Karpas-422 (cell line): ENCODE measurements around the gene ITIH2. TPM values are rescaled to one million over a fixed set of nuclear protein-coding genes. Genes with fewer than 3 reads are reported as not detected.
"Not testable (repeated sequence)": the region's sequence is repeated elsewhere in the genome, so short reads cannot be mapped to it uniquely, and the experiment has no call there.

ENCODE experiments used
- DNase-seq: peaks from one replicate; pipeline ENCODE4 v3.0.0-alpha.2; 2015
- H2AFZ ChIP-seq: fragments of 200-600 bp; sonication (generic); 2 replicates; pipeline ENCODE4 v1.6.1; 2014; ENCODE audit warnings: antibody characterized with exemption, low read length, mixed read lengths
- H3K27ac ChIP-seq: fragments of 200-600 bp; sonication (generic); 2 replicates; pipeline ENCODE4 v1.5.1; 2014; ENCODE audit warnings: mild to moderate bottlenecking, low read length, moderate library complexity
- H3K27me3 ChIP-seq: fragments of 200-600 bp; sonication (generic); 2 replicates; pipeline ENCODE4 v1.6.1; 2014; ENCODE audit warnings: low read length, mixed read lengths
- H3K36me3 ChIP-seq: fragments of 200-600 bp; sonication (generic); 2 replicates; pipeline ENCODE4 v1.6.1; 2014; ENCODE audit warnings: low read length, mixed read lengths; ENCODE audit not compliant: insufficient read depth
- H3K4me1 ChIP-seq: fragments of 200-600 bp; sonication (generic); 2 replicates; pipeline ENCODE4 v1.6.1; 2014; ENCODE audit warnings: mild to moderate bottlenecking, low read length, mixed read lengths
- H3K4me2 ChIP-seq: fragments of 200-600 bp; sonication (generic); 2 replicates; pipeline ENCODE4 v1.6.1; 2014; ENCODE audit warnings: low read length, low read depth, mild to moderate bottlenecking; ENCODE audit not compliant: poor library complexity, severe bottlenecking
- H3K4me3 ChIP-seq: fragments of 200-600 bp; sonication (generic); 2 replicates; pipeline ENCODE4 v1.5.1; 2014; ENCODE audit warnings: mild to moderate bottlenecking, antibody characterized with exemption, low read length, mixed read lengths
- H3K79me2 ChIP-seq: fragments of 200-600 bp; sonication (generic); 2 replicates; pipeline ENCODE4 v1.6.1; 2014; ENCODE audit warnings: mild to moderate bottlenecking, low read length, mixed read lengths
- H3K9ac ChIP-seq: fragments of 200-600 bp; sonication (generic); 2 replicates; pipeline ENCODE4 v1.6.0; 2014; ENCODE audit warnings: low read length
- H3K9me2 ChIP-seq: fragments of 200-600 bp; sonication (generic), shearing (Covaris generic); replicated peaks from 2 replicates; pipeline ENCODE4 v1.6.0; 2014; ENCODE audit warnings: mild to moderate bottlenecking, low read length, moderate library complexity; ENCODE audit not compliant: insufficient read depth
- H3K9me3 ChIP-seq: fragments of 300-700, 200-600 bp; sonication (generic); 2 replicates; pipeline ENCODE4 v1.6.1; 2014; ENCODE audit warnings: low read length, mixed read lengths
- H4K20me1 ChIP-seq: fragments of 200-600 bp; sonication (generic); 2 replicates; pipeline ENCODE4 v1.6.1; 2014; ENCODE audit warnings: mild to moderate bottlenecking, antibody characterized with exemption, low read length, low read depth; ENCODE audit not compliant: insufficient read depth
- total RNA-seq: library from RNA; depleted of rRNA; stranded (reverse); fragments of >200 nt; shearing (Covaris generic); gene quantifications from 2 replicates; pipeline ENCODE4 v1.2.3, GENCODE V29; 2014; ENCODE audit warnings: low replicate concordance; rRNA removed

Gene ITIH2
- total RNA-seq, result not detected in 2 replicates

- Histone ChIP-seq H3K9me3 (no peaks in the 10 kb centered on the region), H3K4me1 (no peaks in the 10 kb centered on the region), H3K27ac (no peak within 1 kb of the TSS), H3K4me2 (no peak within 1 kb of the TSS), H3K79me2 (no peaks in the 10 kb centered on the region), H3K27me3 (no peaks in the 10 kb centered on the region), H2AFZ (no peak within 1 kb of the TSS), H4K20me1 (no peaks in the 10 kb centered on the region), H3K9ac (no peak within 1 kb of the TSS), H3K36me3 (no peaks in the 10 kb centered on the region), H3K4me3 (no peak within 1 kb of the TSS), H3K9me2 (no peaks in the 10 kb centered on the region)
- DNase-seq, result no peak
Observed at GRCh38 chr10:7703140-7703539, at the start of gene ITIH2. TSS of gene ITIH2 (plus strand) at chr10:7703316. CDS start at chr10:7703435, 119 bp downstream.

GRCh38 chr10:7657079-7657478 is 46.0 kb upstream of the ITIH2 start:
- not testable (repeated sequence) for H3K9ac ChIP-seq, H3K9me2 ChIP-seq, H3K4me3 ChIP-seq, H2AFZ ChIP-seq, H3K79me2 ChIP-seq, H3K27ac ChIP-seq, H4K20me1 ChIP-seq, H3K27me3 ChIP-seq, H3K4me2 ChIP-seq, H3K9me3 ChIP-seq, DNase-seq, H3K36me3 ChIP-seq, H3K4me1 ChIP-seq

- DNase-seq, result no peak
- Histone ChIP-seq H4K20me1 (no peaks in the 10 kb centered on the region), H3K4me2 (no peak overlapping the region), H3K27ac (no peak overlapping the region), H3K4me3 (no peak overlapping the region), H3K9ac (no peak overlapping the region), H3K27me3 (no peaks in the 10 kb centered on the region), H3K79me2 (no peaks in the 10 kb centered on the region), H3K9me3 (no peaks in the 10 kb centered on the region), H2AFZ (no peak overlapping the region), H3K4me1 (no peaks in the 10 kb centered on the region), H3K36me3 (no peaks in the 10 kb centered on the region), H3K9me2 (no peaks in the 10 kb centered on the region)
Observed at GRCh38 chr10:7657552-7657951, 45.6 kb upstream of the ITIH2 start.

GRCh38 chr10:7659560-7659959 is 43.6 kb upstream of the ITIH2 start:
- peak overlapping the region; percentile 20 for H3K4me2 ChIP-seq
- no peaks in the 10 kb centered on the region for H3K9me2 ChIP-seq
- no peaks in the 10 kb centered on the region for H3K79me2 ChIP-seq
- no peak overlapping the region for H3K9ac ChIP-seq
- no peak overlapping the region for H2AFZ ChIP-seq
- 0 out of 2 replicates have a peak, but pooled peaks cover 2% of the 10 kb centered on the region for H3K27me3 ChIP-seq
- no peak for DNase-seq
- H3K9me3 ChIP-seq, result no peaks in the 10 kb centered on the region
- H3K4me1 ChIP-seq, result no peaks in the 10 kb centered on the region
- no peak overlapping the region for H3K4me3 ChIP-seq
- no peaks in the 10 kb centered on the region for H4K20me1 ChIP-seq
- no peaks in the 10 kb centered on the region for H3K36me3 ChIP-seq
- no peak overlapping the region for H3K27ac ChIP-seq

GRCh38 chr10:7662522-7662921 is 40.6 kb upstream of the ITIH2 start:
- H4K20me1 ChIP-seq, result no peaks in the 10 kb centered on the region
- 0 out of 2 replicates have a peak, but pooled peaks cover 2% of the 10 kb centered on the region for H3K27me3 ChIP-seq
- no peaks in the 10 kb centered on the region for H3K9me3 ChIP-seq
- no peak overlapping the region for H3K9ac ChIP-seq
- no peaks in the 10 kb centered on the region for H3K9me2 ChIP-seq
- H3K79me2 ChIP-seq, result no peaks in the 10 kb centered on the region
- H3K4me2 ChIP-seq, result no peak overlapping the region
- H3K36me3 ChIP-seq, result no peaks in the 10 kb centered on the region
- no peak overlapping the region for H3K4me3 ChIP-seq
- DNase-seq, result no peak
- no peaks in the 10 kb centered on the region for H3K4me1 ChIP-seq
- H3K27ac ChIP-seq, result no peak overlapping the region
- no peak overlapping the region for H2AFZ ChIP-seq

GRCh38 chr10:7664707-7665106 is 38.4 kb upstream of the ITIH2 start:
- H3K27me3 ChIP-seq, result 0 out of 2 replicates have a peak, but pooled peaks cover 2% of the 10 kb centered on the region
- H3K4me1 ChIP-seq, result no peaks in the 10 kb centered on the region
- H3K36me3 ChIP-seq, result no peaks in the 10 kb centered on the region
- no peak overlapping the region for H3K9ac ChIP-seq
- no peaks in the 10 kb centered on the region for H4K20me1 ChIP-seq
- no peak for DNase-seq
- no peak overlapping the region for H3K4me3 ChIP-seq
- no peaks in the 10 kb centered on the region for H3K79me2 ChIP-seq
- H3K9me2 ChIP-seq, result no peaks in the 10 kb centered on the region
- H3K9me3 ChIP-seq, result no peaks in the 10 kb centered on the region
- H3K4me2 ChIP-seq, result no peak overlapping the region
- no peak overlapping the region for H3K27ac ChIP-seq
- H2AFZ ChIP-seq, result no peak overlapping the region

GRCh38 chr10:7665767-7666166 is 37.3 kb upstream of the ITIH2 start:
- Histone ChIP-seq H3K4me2 (no peak overlapping the region), H3K9me2 (no peaks in the 10 kb centered on the region), H2AFZ (no peak overlapping the region), H3K27ac (no peak overlapping the region), H3K36me3 (no peaks in the 10 kb centered on the region), H3K9ac (no peak overlapping the region), H3K4me1 (no peaks in the 10 kb centered on the region), H3K4me3 (no peak overlapping the region), H4K20me1 (no peaks in the 10 kb centered on the region), H3K79me2 (no peaks in the 10 kb centered on the region), H3K9me3 (no peaks in the 10 kb centered on the region), H3K27me3 (0 out of 2 replicates have a peak, but pooled peaks cover 2% of the 10 kb centered on the region)
- DNase-seq, result no peak

GRCh38 chr10:7666253-7667023 is 36.7 kb upstream of the ITIH2 start, which contains the start of gene ITIH5:
TSS of gene ITIH5 (minus strand) at chr10:7666966. CDS start at chr10:7666892, 74 bp downstream.
- Histone ChIP-seq H2AFZ (no peak within 1 kb of the TSS), H3K36me3 (no peaks in the 10 kb centered on the region), H3K9me2 (no peaks in the 10 kb centered on the region), H3K27me3 (0 out of 2 replicates have a peak, but pooled peaks cover 2% of the 10 kb centered on the region), H3K9me3 (no peaks in the 10 kb centered on the region), H3K4me3 (no peak within 1 kb of the TSS), H4K20me1 (no peaks in the 10 kb centered on the region), H3K9ac (no peak within 1 kb of the TSS), H3K4me1 (no peaks in the 10 kb centered on the region), H3K4me2 (no peak within 1 kb of the TSS), H3K27ac (no peak within 1 kb of the TSS), H3K79me2 (no peaks in the 10 kb centered on the region)
- DNase-seq, result no peak
